Ascending aorta (tissue), 2 donors: ENCODE results near the gene MYOCD. TPM values are rescaled to one million over a fixed set of nuclear protein-coding genes. Genes with fewer than 3 reads are reported as not detected.

Experiments
- DNase-seq, 2 donors: peaks; one replicate each; pipeline ENCODE4 v3.0.0-alpha.2; 2019; ENCODE audit warnings: low spot score in 2 of 2
- H3K27ac ChIP-seq, 2 donors: fragments of 200-600 bp; sonication (generic); one replicate each; pipeline ENCODE4 v1.5.1; 2016 to 2017; ENCODE audit warnings: mild to moderate bottlenecking in 1 of 2
- H3K27me3 ChIP-seq: fragments of 200-600 bp; sonication (generic); one replicate; pipeline ENCODE4 v1.5.1; 2017
- H3K36me3 ChIP-seq, 2 donors: fragments of 200-600 bp; sonication (generic); one replicate each; pipeline ENCODE4 v1.5.1; 2016
- H3K4me1 ChIP-seq, 2 donors: fragments of 200-600 bp; sonication (generic); one replicate each; pipeline ENCODE4 v1.5.1; 2016 to 2017; ENCODE audit warnings: mild to moderate bottlenecking in 1 of 2
- H3K4me3 ChIP-seq, 2 donors: fragments of 200-600 bp; sonication (generic); one replicate each; pipeline ENCODE4 v1.5.1; 2016 to 2017; ENCODE audit warnings: mild to moderate bottlenecking in 1 of 2
- H3K9me3 ChIP-seq, 2 donors: fragments of 200-600 bp; sonication (generic); one replicate each; pipeline ENCODE4 v1.5.1; 2016
- intact Hi-C: fragments of 100-400 bp; cut with DNase I; formaldehyde crosslinking; loops from one replicate; pipeline ENCODE4 v1.15.1; 2023
- total RNA-seq: library from RNA; depleted of rRNA; stranded (reverse); fragments of >200 nt; gene quantifications from one replicate; pipeline ENCODE4 v1.1.0, GENCODE V29; 2016
- TF ChIP-seq, protein P1 (sequence below), 3 experiments: fragments of 200-600 bp in 2 of 3; fragments of 450-650 bp in 1 of 3; sonication (generic) in 2 of 3; IDR thresholded peaks; one replicate each; pipeline ENCODE4 v1.5.1; 2016 to 2019; ENCODE audit warnings: antibody characterized with exemption in 3 of 3, mild to moderate bottlenecking in 1 of 3, moderate library complexity in 1 of 3

The MYOCD gene
- total RNA-seq, 1 donor from 2014 or later = 153 TPM

DNA sequence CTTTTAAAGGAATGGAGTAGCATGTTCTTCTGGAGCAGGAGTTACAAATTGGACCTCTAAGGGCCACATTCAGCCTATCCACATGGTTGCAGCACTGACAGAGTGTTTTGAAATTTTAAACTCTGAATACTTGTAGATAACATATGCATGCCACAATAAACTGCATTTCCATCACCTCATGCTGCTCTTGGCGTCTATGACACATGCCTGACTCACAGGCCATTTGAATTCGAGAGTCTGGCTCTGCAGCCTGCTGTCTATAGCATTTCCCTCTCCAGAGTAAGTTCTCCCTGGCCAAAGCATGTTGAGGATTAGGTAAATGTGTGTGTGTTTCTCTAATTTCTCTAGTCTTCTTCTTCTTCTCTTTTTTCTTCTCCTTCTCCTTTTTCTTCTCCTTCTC, 28.7 kb upstream of the MYOCD start:
- no peaks in the 10 kb centered on the region for H3K9me3 ChIP-seq
- TF ChIP-seq, protein P1, sequence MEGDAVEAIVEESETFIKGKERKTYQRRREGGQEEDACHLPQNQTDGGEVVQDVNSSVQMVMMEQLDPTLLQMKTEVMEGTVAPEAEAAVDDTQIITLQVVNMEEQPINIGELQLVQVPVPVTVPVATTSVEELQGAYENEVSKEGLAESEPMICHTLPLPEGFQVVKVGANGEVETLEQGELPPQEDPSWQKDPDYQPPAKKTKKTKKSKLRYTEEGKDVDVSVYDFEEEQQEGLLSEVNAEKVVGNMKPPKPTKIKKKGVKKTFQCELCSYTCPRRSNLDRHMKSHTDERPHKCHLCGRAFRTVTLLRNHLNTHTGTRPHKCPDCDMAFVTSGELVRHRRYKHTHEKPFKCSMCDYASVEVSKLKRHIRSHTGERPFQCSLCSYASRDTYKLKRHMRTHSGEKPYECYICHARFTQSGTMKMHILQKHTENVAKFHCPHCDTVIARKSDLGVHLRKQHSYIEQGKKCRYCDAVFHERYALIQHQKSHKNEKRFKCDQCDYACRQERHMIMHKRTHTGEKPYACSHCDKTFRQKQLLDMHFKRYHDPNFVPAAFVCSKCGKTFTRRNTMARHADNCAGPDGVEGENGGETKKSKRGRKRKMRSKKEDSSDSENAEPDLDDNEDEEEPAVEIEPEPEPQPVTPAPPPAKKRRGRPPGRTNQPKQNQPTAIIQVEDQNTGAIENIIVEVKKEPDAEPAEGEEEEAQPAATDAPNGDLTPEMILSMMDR (IDR thresholded peaks at IDR 0.05) = no peak
- peak overlapping the region; percentile 81 to 88 for H3K27ac ChIP-seq
- intact Hi-C loops = loop anchor here (1.0 kb wide), 1 partner anchor 27 kb away; no protein-coding TSS in a partner anchor
- peak; percentile 38 to 90 for DNase-seq
- no peak overlapping the region for H3K4me3 ChIP-seq
- H3K4me1 ChIP-seq = peaks cover 5 to 18% of the 10 kb centered on the region in 2 donors
- H3K27me3 ChIP-seq = no peaks in the 10 kb centered on the region
- H3K36me3 ChIP-seq = no peaks in the 10 kb centered on the region

- intact Hi-C loops = loop anchor here (1.0 kb wide), 1 partner anchor 26 kb away; no protein-coding TSS in a partner anchor
- Histone ChIP-seq H3K27ac (peak overlapping the region; percentile 81 to 88), H3K27me3 (no peaks in the 10 kb centered on the region)
Measured at GRCh38 chr17:12637745-12638651, 27.7 kb upstream of the MYOCD start.

GRCh38 chr17:12640364-12640763, 25.3 kb upstream of the MYOCD start:
- Histone ChIP-seq H3K36me3 (no peaks in the 10 kb centered on the region), H3K9me3 (no peaks in the 10 kb centered on the region), H3K4me1 (peaks cover 5 to 10% of the 10 kb centered on the region in 2 donors), H3K27ac (no peak overlapping the region), H3K27me3 (no peaks in the 10 kb centered on the region), H3K4me3 (no peak overlapping the region)
- TF ChIP-seq, protein P1 (IDR thresholded peaks at IDR 0.05) = no peak
- intact Hi-C loops = no loop called here
- DNase-seq = no peak

More at GRCh38 chr17:12637745-12638651, 27.7 kb upstream of the MYOCD start:
- Histone ChIP-seq H3K36me3 (no peaks in the 10 kb centered on the region), H3K4me1 (peaks cover 5 to 18% of the 10 kb centered on the region in 2 donors), H3K9me3 (no peaks in the 10 kb centered on the region), H3K4me3 (no peak overlapping the region)
- TF ChIP-seq, protein P1 (IDR thresholded peaks at IDR 0.05) = no peak
- no peak for DNase-seq

GRCh38 chr17:12641084-12641483, 24.6 kb upstream of the MYOCD start:
- Histone ChIP-seq H3K27me3 (no peaks in the 10 kb centered on the region), H3K9me3 (no peaks in the 10 kb centered on the region), H3K36me3 (no peaks in the 10 kb centered on the region), H3K4me1 (peaks cover 5 to 10% of the 10 kb centered on the region in 2 donors), H3K4me3 (no peak overlapping the region), H3K27ac (no peak overlapping the region)
- TF ChIP-seq, protein P1 (IDR thresholded peaks at IDR 0.05) = no peak
- DNase-seq = no peak
- intact Hi-C loops = no loop called here

- Histone ChIP-seq H3K27ac (no peak overlapping the region), H3K4me1 (peaks cover 4 to 5% of the 10 kb centered on the region in 2 donors), H3K9me3 (no peaks in the 10 kb centered on the region), H3K36me3 (no peaks in the 10 kb centered on the region), H3K4me3 (no peak overlapping the region), H3K27me3 (no peaks in the 10 kb centered on the region)
- TF ChIP-seq, protein P1 (IDR thresholded peaks at IDR 0.05) = no peak
- intact Hi-C loops = no loop called here
- no peak for DNase-seq
Measured at GRCh38 chr17:12642034-12642433, 23.7 kb upstream of the MYOCD start.
